COR-L47 (cell line): Measurements from ENCODE around the gene ZNF385C.

Experiments used
- DNase-seq: peaks from one replicate; lab custom pipeline; 2025; lab: John Stamatoyannopoulos, UW

Gene ZNF385C

GRCh38 chr17:41988418-41988817 is 109.9 kb downstream of the ZNF385C start:
- no peak for DNase-seq

- DNase-seq, result no peak
Observed at GRCh38 chr17:41987642-41988041, 110.6 kb downstream of the ZNF385C start.

- no peak for DNase-seq
Observed at GRCh38 chr17:41986634-41987033, 111.6 kb downstream of the ZNF385C start.

- DNase-seq, result no peak
Observed at GRCh38 chr17:41985919-41986318, 112.4 kb downstream of the ZNF385C start.

- DNase-seq, result no peak
Observed at GRCh38 chr17:41984454-41984853, 113.8 kb downstream of the ZNF385C start.

GRCh38 chr17:41982026-41982760 is 116.1 kb downstream of the ZNF385C start:
- DNase-seq, result no peak

GRCh38 chr17:41977991-41978390 is 120.3 kb downstream of the ZNF385C start:
- DNase-seq, result no peak

- no peak for DNase-seq
Observed at GRCh38 chr17:41976142-41976768, 122.0 kb downstream of the ZNF385C start.
